ENCODE results near the gene NOP16. TPM values are rescaled to one million over a fixed set of nuclear protein-coding genes. Genes with fewer than 3 reads are reported as not detected.

NOP16 gene
- total RNA-seq, 6 experiments from 2014 or later, result 27.8 to 48.7 (median 33.2) TPM

- no peak for DNase-seq
- no peak for TF ChIP-seq CTCF (IDR thresholded peaks at IDR 0.05)
- Mint-ChIP-seq H3K4me1 (ENCODE audit: low read depth) (peaks cover 29% of the 10 kb centered on the region), H3K4me3 (no peak overlapping the region), H3K27me3 (ENCODE audit: insufficient read depth) (peaks cover 3% of the 10 kb centered on the region), H3K27ac (no peak overlapping the region), H3K36me3 (ENCODE audit: low read depth) (peaks cover 40% of the 10 kb centered on the region), H3K9me3 (no peaks in the 10 kb centered on the region)
Measured at GRCh38 chr5:176384991-176385390, 3.4 kb downstream of the NOP16 start.

GRCh38 chr5:176384366-176384930 is 4.0 kb downstream of the NOP16 start:
- no peaks in the 10 kb centered on the region for H3K9me3 Mint-ChIP-seq

GRCh38 chr5:176383961-176384360 is 4.4 kb downstream of the NOP16 start:
- Mint-ChIP-seq H3K4me3 (no peak overlapping the region), H3K36me3 (ENCODE audit: low read depth) (peaks cover 36% of the 10 kb centered on the region), H3K4me1 (ENCODE audit: low read depth) (peaks cover 22% of the 10 kb centered on the region), H3K27ac (0 out of 2 replicates have a peak overlapping the region, but pooled peaks have one; percentile 26), H3K9me3 (no peaks in the 10 kb centered on the region), H3K27me3 (ENCODE audit: insufficient read depth) (peaks cover 3% of the 10 kb centered on the region)
- DNase-seq, result no peak
- TF ChIP-seq CTCF (IDR thresholded peaks at IDR 0.05), result no peak

More at GRCh38 chr5:176384366-176384930, 4.0 kb downstream of the NOP16 start:
- Mint-ChIP-seq H3K4me1 (ENCODE audit: low read depth) (peaks cover 25% of the 10 kb centered on the region), H3K36me3 (ENCODE audit: low read depth) (peaks cover 37% of the 10 kb centered on the region), H3K4me3 (no peak overlapping the region), H3K27ac (0 out of 2 replicates have a peak overlapping the region, but pooled peaks have one; percentile 26), H3K27me3 (ENCODE audit: insufficient read depth) (peaks cover 3% of the 10 kb centered on the region)
- no peak for TF ChIP-seq CTCF (IDR thresholded peaks at IDR 0.05)
- DNase-seq, result no peak

- no peak for DNase-seq
- Mint-ChIP-seq H3K36me3 (ENCODE audit: low read depth) (peaks cover 36% of the 10 kb centered on the region), H3K27ac (no peak overlapping the region), H3K4me1 (ENCODE audit: low read depth) (peaks cover 22% of the 10 kb centered on the region), H3K4me3 (no peak overlapping the region), H3K27me3 (ENCODE audit: insufficient read depth) (no peaks in the 10 kb centered on the region; the same call in none of the 2 replicates), H3K9me3 (no peaks in the 10 kb centered on the region)
- no peak for TF ChIP-seq CTCF (IDR thresholded peaks at IDR 0.05)
Measured at GRCh38 chr5:176383248-176383905, 5.0 kb downstream of the NOP16 start.

- no peak overlapping the region for H3K4me3 Mint-ChIP-seq
- H3K27ac Mint-ChIP-seq, result no peak overlapping the region
- H3K9me3 Mint-ChIP-seq, result no peaks in the 10 kb centered on the region
- TF ChIP-seq CTCF (IDR thresholded peaks at IDR 0.05), result no peak
- no peak for DNase-seq
- peaks cover 33% of the 10 kb centered on the region for H3K36me3 Mint-ChIP-seq (ENCODE audit: low read depth)
- H3K4me1 Mint-ChIP-seq (ENCODE audit: low read depth), result peaks cover 22% of the 10 kb centered on the region
- H3K27me3 Mint-ChIP-seq (ENCODE audit: insufficient read depth), result no peaks in the 10 kb centered on the region; the same call in none of the 2 replicates
Measured at GRCh38 chr5:176382721-176383120, 5.7 kb downstream of the NOP16 start.
